ENCODE measurements around the gene QRFP. TPM values are rescaled to one million over a fixed set of nuclear protein-coding genes. Genes with fewer than 3 reads are reported as not detected.

The QRFP gene
- total RNA-seq, 4 donors from 2014 or later: not detected

GRCh38 chr9:130915096-130915447, 18.5 kb upstream of the QRFP start:
- Histone ChIP-seq H3K9me3 (no peaks in the 10 kb centered on the region), H3K4me3 (replicated peaks in 1 of 3) (no peak overlapping the region), H3K27ac (no peak overlapping the region), H3K27me3 (no peaks in the 10 kb centered on the region), H3K4me1 (no peaks in the 10 kb centered on the region), H3K36me3 (no peaks in the 10 kb centered on the region)
- no peak for DNase-seq
- 89 to 90% methylated on average over 5 to 6 of the region's 8 CpGs for WGBS, 2 donors
- intact Hi-C loops (cut with DNase I): no loop called here
- TF ChIP-seq POLR2A (IDR thresholded peaks at IDR 0.05) (no peak), CTCF (IDR thresholded peaks at IDR 0.05) (no peak)

- no peak for DNase-seq
- H3K9me3 ChIP-seq: no peaks in the 10 kb centered on the region
- TF ChIP-seq POLR2A (IDR thresholded peaks at IDR 0.05) (no peak), CTCF (IDR thresholded peaks at IDR 0.05) (no peak)
- WGBS, 2 donors: 78% methylated on average over 12 to 21 of the region's 24 CpGs
- intact Hi-C loops (cut with DNase I): no loop called here
- no peaks in the 10 kb centered on the region for H3K36me3 ChIP-seq
- H3K4me1 ChIP-seq: no peaks in the 10 kb centered on the region
- no peak overlapping the region for H3K4me3 ChIP-seq (replicated peaks in 1 of 3)
- no peaks in the 10 kb centered on the region for H3K27me3 ChIP-seq
- H3K27ac ChIP-seq: no peak overlapping the region
These were observed 17.9 kb upstream of the QRFP start for GRCh38 chr9:130914417-130915095.

- WGBS, 2 donors: 58 to 79% methylated on average over 5 to 19 of the region's 23 CpGs
- H3K4me1 ChIP-seq: no peaks in the 10 kb centered on the region
- no peaks in the 10 kb centered on the region for H3K9me3 ChIP-seq
- no peaks in the 10 kb centered on the region for H3K36me3 ChIP-seq
- DNase-seq: no peak
- no peaks in the 10 kb centered on the region for H3K27me3 ChIP-seq
- no peak overlapping the region for H3K27ac ChIP-seq
- no peak overlapping the region for H3K4me3 ChIP-seq (replicated peaks in 1 of 3)
- TF ChIP-seq CTCF (IDR thresholded peaks at IDR 0.05) (no peak), POLR2A (IDR thresholded peaks at IDR 0.05) (no peak)
- intact Hi-C loops (cut with DNase I): no loop called here
These were observed 17.2 kb upstream of the QRFP start for GRCh38 chr9:130913599-130914416.

DNA sequence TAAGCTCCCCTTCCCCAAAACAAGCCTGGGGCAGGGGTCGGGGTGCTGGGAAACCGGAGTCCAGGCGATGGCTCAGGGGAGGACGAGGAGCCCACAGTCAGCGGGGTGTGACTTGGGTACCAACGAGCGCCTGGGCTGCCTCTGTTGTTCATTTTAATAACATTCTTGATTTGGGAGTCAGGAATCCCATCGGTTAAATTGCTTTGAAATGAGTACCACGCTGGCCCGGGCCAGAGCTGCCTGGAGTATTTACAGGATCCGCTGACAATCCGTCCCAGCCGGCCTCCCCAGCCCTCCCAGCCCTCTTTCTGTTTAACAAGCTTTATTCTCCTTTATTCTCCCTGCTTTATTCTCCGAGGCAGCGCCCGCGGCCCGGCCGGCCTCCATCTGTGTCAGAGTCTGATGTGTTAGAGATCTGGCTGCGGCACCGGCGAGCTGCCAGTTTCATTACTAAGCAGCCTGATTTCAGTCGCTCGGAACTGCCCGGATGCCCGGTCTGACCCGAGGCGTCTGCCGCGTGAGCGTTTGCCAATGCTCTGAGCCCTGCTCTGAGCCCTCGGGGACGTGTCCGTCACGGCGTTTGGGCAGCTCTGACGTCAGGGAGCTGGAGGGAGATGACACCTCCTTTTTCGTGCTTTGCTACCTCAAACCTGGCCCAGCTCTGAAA, 16.5 kb upstream of the QRFP start:
- H3K4me3 ChIP-seq (replicated peaks in 1 of 3): no peak overlapping the region
- no peak overlapping the region for H3K27ac ChIP-seq
- H3K4me1 ChIP-seq: no peaks in the 10 kb centered on the region
- TF ChIP-seq CTCF (IDR thresholded peaks at IDR 0.05) (no peak), POLR2A (IDR thresholded peaks at IDR 0.05) (no peak)
- WGBS, 2 donors: 47 to 53% methylated on average over 24 to 33 of the region's 38 CpGs
- peak; percentile 63 to 81 for DNase-seq
- intact Hi-C loops (cut with DNase I): no loop called here
- no peaks in the 10 kb centered on the region for H3K27me3 ChIP-seq
- no peaks in the 10 kb centered on the region for H3K36me3 ChIP-seq
- no peaks in the 10 kb centered on the region for H3K9me3 ChIP-seq

Data from thyroid gland (tissue), 4 donors.